HG03378 (cell line): ENCODE measurements around the gene HELZ.
"Not testable (repeated sequence)": the region's sequence is repeated elsewhere in the genome, so short reads cannot be mapped to it uniquely, and the experiment has no call there.

ENCODE experiments used
- ATAC-seq: cut with Tn5 transposase; IDR thresholded peaks from one replicate; pipeline ENCODE4 v1.9.1; 2021; ENCODE audit warnings: mild to moderate bottlenecking, moderate library complexity; ENCODE audit not compliant: unreplicated experiment

Gene HELZ

GRCh38 chr17:67124450-67125148 lies 120.4 kb downstream of the HELZ start:
- ATAC-seq, result no peak

- ATAC-seq, result no peak
These were observed 121.3 kb downstream of the HELZ start for GRCh38 chr17:67123699-67124098.

- no peak for ATAC-seq
These were observed 123.6 kb downstream of the HELZ start for GRCh38 chr17:67121316-67121891.

GRCh38 chr17:67119102-67119501 lies 125.9 kb downstream of the HELZ start:
- ATAC-seq, result no peak

- ATAC-seq, result no peak
These were observed 128.9 kb downstream of the HELZ start for GRCh38 chr17:67116045-67116575.

GRCh38 chr17:67115401-67115800 lies 129.6 kb downstream of the HELZ start:
- no peak for ATAC-seq

- no peak for ATAC-seq
These were observed 131.5 kb downstream of the HELZ start for GRCh38 chr17:67113486-67113885.

GRCh38 chr17:67111808-67112207 lies 133.2 kb downstream of the HELZ start:
- ATAC-seq, result no peak

GRCh38 chr17:67111327-67111726 lies 133.7 kb downstream of the HELZ start:
- ATAC-seq, result no peak

- no peak for ATAC-seq
These were observed 134.4 kb downstream of the HELZ start for GRCh38 chr17:67110619-67111018.

GRCh38 chr17:67109111-67109510 lies 135.9 kb downstream of the HELZ start:
- no peak for ATAC-seq

- no peak for ATAC-seq
These were observed 136.9 kb downstream of the HELZ start for GRCh38 chr17:67107811-67108775.

- no peak for ATAC-seq
These were observed 137.8 kb downstream of the HELZ start for GRCh38 chr17:67107171-67107570.

- ATAC-seq, result no peak
These were observed 139.8 kb downstream of the HELZ start for GRCh38 chr17:67105213-67105612.

- not testable (repeated sequence) for ATAC-seq
These were observed 140.4 kb downstream of the HELZ start for GRCh38 chr17:67104641-67105040.

- no peak for ATAC-seq
These were observed 147.0 kb downstream of the HELZ start for GRCh38 chr17:67098006-67098405.

GRCh38 chr17:67096609-67097008 lies 148.4 kb downstream of the HELZ start:
- no peak for ATAC-seq

- ATAC-seq, result no peak
These were observed 149.2 kb downstream of the HELZ start for GRCh38 chr17:67095803-67096202.

- not testable (repeated sequence) for ATAC-seq
These were observed 149.7 kb downstream of the HELZ start for GRCh38 chr17:67095291-67095690.

GRCh38 chr17:67093348-67093747 lies 151.6 kb downstream of the HELZ start:
- ATAC-seq, result no peak

GRCh38 chr17:67092710-67093109 lies 152.3 kb downstream of the HELZ start:
- ATAC-seq, result not testable (repeated sequence)
